GM19452 (cell line): ENCODE measurements around the gene IRF2BPL.
A peak's percentile ranks its signal among the peaks of the same experiment; 100 is the strongest.

Experiments
- ATAC-seq: cut with Tn5 transposase; IDR thresholded peaks from one replicate; pipeline ENCODE4 v1.9.1; 2021; ENCODE audit not compliant: unreplicated experiment

Gene IRF2BPL

GRCh38 chr14:77014004-77014604 is 14.4 kb downstream of the IRF2BPL start:
- ATAC-seq, result no peak

- no peak for ATAC-seq
Measured at GRCh38 chr14:77012193-77012765, 16.2 kb downstream of the IRF2BPL start.

- ATAC-seq, result no peak
Measured at GRCh38 chr14:77011245-77011644, 17.3 kb downstream of the IRF2BPL start.

- ATAC-seq, result no peak
Measured at GRCh38 chr14:77009014-77009413, 19.5 kb downstream of the IRF2BPL start.

- no peak for ATAC-seq
Measured at GRCh38 chr14:77008541-77008940, 20.0 kb downstream of the IRF2BPL start.

- ATAC-seq, result no peak
Measured at GRCh38 chr14:77007975-77008421, 20.5 kb downstream of the IRF2BPL start.

GRCh38 chr14:77007183-77007974 is 21.1 kb downstream of the IRF2BPL start:
- no peak for ATAC-seq

- ATAC-seq, result no peak
Measured at GRCh38 chr14:77006132-77006531, 22.4 kb downstream of the IRF2BPL start.

- no peak for ATAC-seq
Measured at GRCh38 chr14:77005559-77005958, 22.9 kb downstream of the IRF2BPL start.

- no peak for ATAC-seq
Measured at GRCh38 chr14:77004711-77005460, 23.6 kb downstream of the IRF2BPL start.

GRCh38 chr14:77003960-77004710 is 24.4 kb downstream of the IRF2BPL start:
- no peak for ATAC-seq

GRCh38 chr14:77002889-77003288 is 25.6 kb downstream of the IRF2BPL start:
- ATAC-seq, result no peak

- ATAC-seq, result no peak
Measured at GRCh38 chr14:77002335-77002734, 26.2 kb downstream of the IRF2BPL start.

GRCh38 chr14:77000340-77001270 is 27.9 kb downstream of the IRF2BPL start:
- peak; percentile 48 for ATAC-seq

- ATAC-seq, result no peak
Measured at GRCh38 chr14:76998910-76999309, 29.6 kb downstream of the IRF2BPL start.

- no peak for ATAC-seq
Measured at GRCh38 chr14:76997257-76997970, 31.1 kb downstream of the IRF2BPL start.

- ATAC-seq, result no peak
Measured at GRCh38 chr14:76996563-76997146, 31.9 kb downstream of the IRF2BPL start.

GRCh38 chr14:76995279-76996035 is 33.1 kb downstream of the IRF2BPL start:
- ATAC-seq, result no peak
